Esophagus muscularis mucosa (tissue), 4 donors: ENCODE results near the gene HSFX3. TPM values are rescaled to one million over a fixed set of nuclear protein-coding genes. Genes with fewer than 3 reads are reported as not detected.

Experiments
- DNase-seq: peaks from one replicate; pipeline ENCODE4 v3.0.0-alpha.2; 2017; ENCODE audit errors: extremely low spot score
- H3K27ac ChIP-seq, 4 donors: fragments of 200-600 bp; sonication (generic); replicated peaks in 1 of 4; 1 replicate in 3 of 4; 2 replicates in 1 of 4; pipeline ENCODE4 v1.5.1; 2016 to 2019; ENCODE audit warnings: mild to moderate bottlenecking in 1 of 4
- H3K27me3 ChIP-seq, 4 donors: fragments of 200-600 bp; sonication (generic); one replicate each; pipeline versions ENCODE4 v1.5.1 to v1.6.0; 2016 to 2019
- H3K36me3 ChIP-seq, 4 donors: fragments of 200-600 bp; sonication (generic); one replicate each; pipeline ENCODE4 v1.5.1; 2016 to 2019
- H3K4me1 ChIP-seq, 4 donors: fragments of 200-600 bp; sonication (generic); one replicate each; pipeline ENCODE4 v1.5.1; 2016 to 2019
- H3K4me3 ChIP-seq, 4 donors: fragments of 200-600 bp; sonication (generic); 1 replicate in 2 of 4; 2 replicates in 2 of 4; pipeline ENCODE4 v1.5.1; 2016 to 2019; ENCODE audit warnings: mild to moderate bottlenecking in 4 of 4, moderate library complexity in 1 of 4
- H3K9me3 ChIP-seq, 4 donors: fragments of 200-600 bp; sonication (generic); 1 replicate in 3 of 4; 2 replicates in 1 of 4; pipeline ENCODE4 v1.5.1; 2016 to 2019
- CTCF ChIP-seq, 3 experiments: fragments of 200-600 bp in 2 of 3; fragments of 450-650 bp in 1 of 3; sonication (generic) in 2 of 3; IDR thresholded peaks; one replicate each; pipeline ENCODE4 v1.5.1; 2017 to 2019; ENCODE audit warnings: antibody characterized with exemption in 3 of 3, mild to moderate bottlenecking in 2 of 3, moderate library complexity in 1 of 3
- EP300 ChIP-seq: sonication (generic); formaldehyde crosslinking; IDR thresholded peaks from one replicate; pipeline ENCODE4 v1.6.1; 2017; ENCODE audit warnings: antibody characterized with exemption
- POLR2A ChIP-seq: fragments of 450-650 bp; IDR thresholded peaks from one replicate; pipeline ENCODE4 v1.6.1; 2017; ENCODE audit warnings: antibody characterized with exemption, moderate library complexity, mild to moderate bottlenecking, low read depth
- POLR2AphosphoS5 ChIP-seq, 2 donors: sonication (generic); formaldehyde crosslinking; IDR thresholded peaks; one replicate each; pipeline ENCODE4 v1.6.1; 2017; ENCODE audit warnings: antibody characterized with exemption in 2 of 2
- WGBS: methylation state at CpG from one replicate; pipeline ENCODE4 v1.1.5; 2018; 5-methylcytosine and 5-hydroxymethylcytosine counted together
- intact Hi-C: fragments of 100-400 bp; cut with DNase I; formaldehyde crosslinking; loops from one replicate; pipeline ENCODE4 v1.15.1; 2023
- total RNA-seq, 4 donors: library from RNA; depleted of rRNA; stranded (reverse); fragments of >200 nt; gene quantifications; one replicate each; pipeline versions ENCODE4 v1.1.0 to v1.2.1, GENCODE V29; 2016

The HSFX3 gene
- total RNA-seq, 4 donors from 2014 or later, result not detected

- intact Hi-C loops, result no loop called here
- H3K4me1 ChIP-seq, result peaks cover 0 to 4% (median 4%) of the 10 kb centered on the region in 4 donors
- no peak for DNase-seq
- no peak overlapping the region for H3K27ac ChIP-seq
- TF ChIP-seq CTCF (IDR thresholded peaks at IDR 0.05) (no peak), EP300 (no peak), POLR2A (no peak)
- no peaks in the 10 kb centered on the region for H3K9me3 ChIP-seq
- H3K27me3 ChIP-seq, result no peaks in the 10 kb centered on the region
- H3K4me3 ChIP-seq, result no peak overlapping the region
- no peaks in the 10 kb centered on the region for H3K36me3 ChIP-seq
- WGBS, result 33% methylated on average over 4 of the region's 4 CpGs
These were observed 39.3 kb downstream of the HSFX3 start for GRCh38 chrX:149510386-149510785.

DNA sequence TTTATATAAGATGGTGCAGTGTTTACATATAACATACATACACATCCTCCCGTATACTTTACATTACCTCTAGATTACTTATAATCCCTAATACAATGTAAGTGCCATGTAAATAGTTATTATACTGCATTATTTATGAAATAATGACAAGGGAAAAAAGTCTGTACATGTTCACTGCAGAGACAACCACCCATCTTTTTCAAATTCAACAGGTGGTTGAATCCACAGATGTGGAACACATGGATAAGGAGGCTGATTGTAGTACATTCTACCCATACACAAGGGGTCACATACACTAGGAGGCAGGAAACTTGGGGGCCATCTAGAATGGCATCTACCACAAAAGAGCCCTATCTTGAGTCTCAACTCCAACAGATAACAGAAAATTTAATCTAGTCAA lies 41.3 kb downstream of the HSFX3 start:
- WGBS, result 53% methylated on average over 1 of the region's 1 CpG
- H3K27me3 ChIP-seq, result no peaks in the 10 kb centered on the region
- H3K27ac ChIP-seq, result no peak overlapping the region
- H3K4me1 ChIP-seq, result peaks cover 0 to 15% (median 10%) of the 10 kb centered on the region in 4 donors
- DNase-seq, result no peak
- H3K4me3 ChIP-seq, result no peak overlapping the region
- TF ChIP-seq CTCF (IDR thresholded peaks at IDR 0.05), result no peak
- no peak for TF ChIP-seq POLR2AphosphoS5 (IDR thresholded peaks at IDR 0.05)
- TF ChIP-seq EP300, result no peak
- TF ChIP-seq POLR2A, result no peak
- H3K9me3 ChIP-seq, result no peaks in the 10 kb centered on the region
- intact Hi-C loops, result loop anchor here (10.0 kb wide), 1 partner anchor 1594 kb away; the partner anchor contains the start of gene FMR1
- no peaks in the 10 kb centered on the region for H3K36me3 ChIP-seq

DNA sequence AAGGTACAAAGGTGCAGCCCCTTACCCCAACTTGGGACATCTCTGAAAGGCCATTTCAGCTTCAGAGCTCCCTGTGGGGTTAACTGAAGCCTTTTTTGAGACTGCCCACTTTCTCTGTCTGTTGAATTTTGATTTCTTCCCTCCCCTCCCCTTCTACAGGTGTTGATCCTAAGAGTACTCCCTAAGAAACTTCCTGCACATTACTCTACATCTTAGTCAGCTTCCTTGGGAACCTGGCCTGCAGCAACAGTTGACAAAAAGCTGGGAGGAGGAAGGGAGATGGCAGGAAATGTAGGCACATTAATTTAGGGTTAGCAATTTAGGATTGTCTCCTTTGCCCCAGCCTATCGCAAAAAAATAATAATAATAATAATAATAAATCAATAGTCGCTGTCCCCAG lies 43.4 kb downstream of the HSFX3 start:
- 84% methylated on average over 2 of the region's 2 CpGs for WGBS
- intact Hi-C loops, result loop anchor here (10.0 kb wide), 1 partner anchor 1592 kb away; the partner anchor contains the start of gene FMR1

DNA sequence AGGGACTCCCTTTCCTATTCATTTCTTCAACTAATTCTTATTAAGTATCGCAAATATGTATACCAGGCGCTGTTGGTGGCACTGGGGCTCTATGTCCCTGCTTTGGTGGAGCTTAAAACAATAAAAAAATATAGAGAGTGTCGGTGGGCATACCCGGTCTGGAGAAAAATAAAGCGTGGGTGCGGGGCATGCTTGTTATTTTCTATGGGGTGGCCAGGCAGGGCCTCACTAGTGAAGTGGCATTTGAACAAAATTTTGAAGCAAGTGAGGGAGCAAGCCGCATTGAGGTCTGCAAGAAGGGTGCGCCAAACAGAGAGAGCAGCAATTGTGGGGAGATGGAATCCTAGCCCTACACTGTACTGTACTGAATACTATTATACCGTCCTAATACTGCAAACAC lies 44.1 kb downstream of the HSFX3 start:
- DNase-seq, result no peak
- Histone ChIP-seq H3K4me1 (peaks cover 0 to 26% (median 16%) of the 10 kb centered on the region in 4 donors), H3K27ac (peak overlapping the region; percentile 80 to 91 (median 91)), H3K4me3 (peak overlapping the region; percentile 64 to 81 (median 70)), H3K27me3 (no peaks in the 10 kb centered on the region), H3K9me3 (no peaks in the 10 kb centered on the region), H3K36me3 (peaks cover 1 to 14% (median 8%) of the 10 kb centered on the region in 4 donors)
- 88% methylated on average over 9 of the region's 9 CpGs for WGBS
- intact Hi-C loops, result loop anchor here (10.0 kb wide), 1 partner anchor 1591 kb away; the partner anchor contains the start of gene FMR1
- no peak for TF ChIP-seq POLR2A
- no peak for TF ChIP-seq CTCF (IDR thresholded peaks at IDR 0.05)
- TF ChIP-seq EP300, result no peak
- TF ChIP-seq POLR2AphosphoS5 (IDR thresholded peaks at IDR 0.05), result no peak

More for the DNA sequence above, 43.4 kb downstream of the HSFX3 start:
- Histone ChIP-seq H3K27ac (no peak overlapping the region), H3K9me3 (no peaks in the 10 kb centered on the region), H3K36me3 (peaks cover 0 to 8% (median 4%) of the 10 kb centered on the region in 4 donors), H3K4me3 (no peak overlapping the region), H3K27me3 (no peaks in the 10 kb centered on the region), H3K4me1 (peaks cover 0 to 26% (median 16%) of the 10 kb centered on the region in 4 donors)
- DNase-seq, result no peak
- TF ChIP-seq EP300, result no peak
- TF ChIP-seq POLR2A, result no peak
- no peak for TF ChIP-seq CTCF (IDR thresholded peaks at IDR 0.05)
- TF ChIP-seq POLR2AphosphoS5 (IDR thresholded peaks at IDR 0.05), result no peak
